HCT116 (cell line): Measurements from ENCODE around the gene AP2A1.

Experiments used
- EZH2phosphoT487 ChIP-seq: fragments of 200-600 bp; IDR thresholded peaks from 2 replicates; pipeline ENCODE4 v1.6.1; 2018; ENCODE audit warnings: antibody characterized with exemption, borderline replicate concordance
- YY1 ChIP-seq: IDR thresholded peaks from 2 replicates; pipeline ENCODE4 v1.6.1; 2011; ENCODE audit warnings: low read length, low read depth, moderate library complexity, mild to moderate bottlenecking; ENCODE audit not compliant: insufficient replicate concordance; ENCODE audit errors: extremely low read depth

DNA sequence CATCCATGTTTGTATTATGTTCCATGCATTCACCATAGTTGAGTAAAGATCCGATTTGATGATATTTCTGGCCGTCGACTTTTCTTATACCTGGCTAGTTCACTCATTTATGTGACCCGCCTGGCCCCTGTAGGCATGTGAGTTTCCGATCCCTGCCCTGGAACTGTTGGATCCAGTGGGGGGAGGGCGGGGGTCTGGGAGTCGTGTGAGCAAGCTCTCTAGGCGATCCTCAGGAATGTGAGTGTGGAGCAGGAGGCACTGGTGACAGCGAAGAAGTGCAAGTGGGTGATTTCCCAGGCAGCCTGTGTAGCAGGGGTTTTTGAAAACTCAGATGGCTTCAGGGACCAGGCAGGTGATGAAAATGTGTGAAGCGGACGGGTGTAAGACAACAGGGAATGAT is 73.5 kb downstream of the AP2A1 start:
- TF ChIP-seq YY1 (no peak), EZH2phosphoT487 (no peak)
